ENCODE measurements around the gene STIM2.

STIM2 gene

DNA sequence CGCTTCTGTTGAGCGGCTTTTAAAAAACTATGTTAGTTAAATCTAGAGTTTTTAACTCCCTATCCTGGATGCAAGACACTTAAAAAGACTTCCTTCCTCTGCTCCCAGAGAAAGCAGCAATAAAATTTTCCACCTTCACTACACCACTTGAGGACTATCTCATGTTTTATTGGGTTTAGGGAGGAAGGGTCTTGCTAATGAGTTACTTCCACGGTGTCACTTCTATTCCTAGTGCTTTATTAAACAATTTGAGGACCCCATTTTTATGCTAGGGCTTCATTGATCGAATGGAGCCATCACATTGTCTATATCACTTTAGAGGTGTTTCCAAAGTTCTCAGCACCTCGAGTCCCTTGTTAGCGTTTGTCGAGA lies 3.7 kb upstream of the STIM2 start:
- peaks cover 5 to 39% (median 21%) of the 10 kb centered on the region in 5 donors for H3K4me1 ChIP-seq (ENCODE audit: control insufficient read depth in 5 of 5, insufficient read depth in 5 of 5, low read length in 5 of 5)
- peak overlapping the region; percentile 94 for H3K27ac ChIP-seq (ENCODE audit: low read depth, low read length)
- peak overlapping the region; percentile 62 to 95 (median 88) for H3K4me3 ChIP-seq (ENCODE audit: low read depth in 1 of 5, low read length in 5 of 5)
- H3K9me3 ChIP-seq (ENCODE audit: control insufficient read depth in 5 of 5, low read length in 5 of 5): no peaks in the 10 kb centered on the region
- peak overlapping the region; percentile 29 to 79 (median 76) for H3K9ac ChIP-seq (ENCODE audit: low read length in 5 of 5)
- no peaks in the 10 kb centered on the region for H3K36me3 ChIP-seq (ENCODE audit: control insufficient read depth in 5 of 5, insufficient read depth in 5 of 5, low read length in 5 of 5)
- no peaks in the 10 kb centered on the region for H3K27me3 ChIP-seq (ENCODE audit: control insufficient read depth in 5 of 5, insufficient read depth in 4 of 5, low read length in 5 of 5)

GRCh38 chr4:26857278-26858034 lies 3.2 kb upstream of the STIM2 start:
- no peaks in the 10 kb centered on the region for H3K36me3 ChIP-seq (ENCODE audit: control insufficient read depth in 5 of 5, insufficient read depth in 5 of 5, low read length in 5 of 5)
- H3K9ac ChIP-seq (ENCODE audit: low read length in 5 of 5): peak overlapping the region; percentile 52 to 90 (median 87)
- peaks cover 5 to 45% (median 27%) of the 10 kb centered on the region in 5 donors for H3K4me1 ChIP-seq (ENCODE audit: control insufficient read depth in 5 of 5, insufficient read depth in 5 of 5, low read length in 5 of 5)
- no peaks in the 10 kb centered on the region for H3K27me3 ChIP-seq (ENCODE audit: control insufficient read depth in 5 of 5, insufficient read depth in 4 of 5, low read length in 5 of 5)
- H3K9me3 ChIP-seq (ENCODE audit: control insufficient read depth in 5 of 5, low read length in 5 of 5): no peaks in the 10 kb centered on the region
- peak overlapping the region; percentile 94 for H3K27ac ChIP-seq (ENCODE audit: low read depth, low read length)
- peak overlapping the region; percentile 87 to 95 (median 88) for H3K4me3 ChIP-seq (ENCODE audit: low read depth in 1 of 5, low read length in 5 of 5)

DNA sequence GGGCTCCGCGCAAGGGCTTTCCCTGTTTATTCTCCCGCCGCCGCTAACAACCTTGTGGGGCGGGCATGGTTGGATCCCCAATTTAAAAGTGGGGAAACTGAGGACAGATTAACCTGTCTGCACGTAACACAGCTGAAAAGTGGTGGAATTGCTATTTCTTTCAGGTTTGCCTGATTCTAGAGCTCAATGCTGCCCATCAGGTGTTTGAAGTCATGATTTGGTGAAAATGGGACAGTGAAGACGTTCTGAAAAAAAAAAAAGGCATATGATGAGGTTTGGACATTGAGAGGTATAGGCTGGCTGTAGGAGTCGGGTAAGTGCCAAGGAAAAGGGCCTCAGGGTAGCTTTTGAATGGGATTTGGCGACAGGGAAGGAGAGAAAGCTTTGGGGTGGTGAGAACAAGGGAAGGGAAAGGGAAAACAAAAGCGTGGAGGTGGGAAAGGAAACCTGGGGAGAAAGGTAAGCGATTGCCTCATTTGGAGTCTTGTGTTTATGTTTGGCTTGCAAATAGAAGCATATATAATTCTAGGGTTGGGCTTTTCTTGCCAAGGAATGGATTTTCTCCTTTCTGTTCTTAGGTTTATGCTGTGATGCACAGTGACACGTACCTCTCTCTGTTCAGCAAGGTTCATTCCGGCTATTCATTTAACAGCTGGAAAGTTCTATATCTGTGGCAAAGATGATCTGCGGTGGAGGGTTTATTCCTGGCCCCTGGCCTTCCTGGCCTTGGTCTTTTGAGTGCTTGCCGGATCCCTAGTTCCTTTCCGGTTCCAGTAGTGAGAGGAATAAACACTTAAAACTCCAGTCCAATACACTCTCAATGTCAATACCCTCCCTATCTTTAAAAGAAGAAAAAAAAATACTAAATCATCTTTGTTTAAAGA lies 2.4 kb upstream of the STIM2 start:
- Histone ChIP-seq H3K9me3 (ENCODE audit: control insufficient read depth in 5 of 5, low read length in 5 of 5) (no peaks in the 10 kb centered on the region), H3K4me3 (ENCODE audit: low read depth in 1 of 5, low read length in 5 of 5) (peak overlapping the region; percentile 83 to 95 (median 88)), H3K36me3 (ENCODE audit: control insufficient read depth in 5 of 5, insufficient read depth in 5 of 5, low read length in 5 of 5) (no peaks in the 10 kb centered on the region), H3K27me3 (ENCODE audit: control insufficient read depth in 5 of 5, insufficient read depth in 4 of 5, low read length in 5 of 5) (no peaks in the 10 kb centered on the region), H3K27ac (ENCODE audit: low read depth, low read length) (peak overlapping the region; percentile 59), H3K9ac (ENCODE audit: low read length in 5 of 5) (peak overlapping the region; percentile 52 to 90 (median 87)), H3K4me1 (ENCODE audit: control insufficient read depth in 5 of 5, insufficient read depth in 5 of 5, low read length in 5 of 5) (peaks cover 5 to 47% (median 29%) of the 10 kb centered on the region in 5 donors)

DNA sequence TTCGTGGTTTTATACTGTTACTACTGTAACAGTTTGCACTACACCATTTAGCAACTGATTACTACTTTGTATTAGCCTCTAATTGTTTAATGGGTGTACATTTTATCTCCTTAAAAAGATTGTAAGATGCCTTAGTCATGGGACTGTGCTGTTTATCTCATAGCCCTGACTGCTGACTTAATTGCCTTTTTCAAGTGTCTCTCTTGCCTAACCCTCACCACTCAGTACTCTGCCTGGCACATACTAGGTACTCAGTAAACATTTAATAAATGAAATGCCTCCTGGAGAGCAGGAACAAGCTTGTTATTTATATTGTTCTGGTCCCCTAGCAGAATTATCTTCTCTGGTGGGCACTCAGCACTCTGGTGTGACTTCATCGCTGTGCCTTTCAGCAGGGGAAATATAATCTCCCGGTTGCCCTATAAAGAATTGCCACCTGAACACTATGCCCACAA lies 1.7 kb upstream of the STIM2 start:
- Histone ChIP-seq H3K9me3 (ENCODE audit: control insufficient read depth in 5 of 5, low read length in 5 of 5) (no peaks in the 10 kb centered on the region), H3K36me3 (ENCODE audit: control insufficient read depth in 5 of 5, insufficient read depth in 5 of 5, low read length in 5 of 5) (no peaks in the 10 kb centered on the region), H3K27me3 (ENCODE audit: control insufficient read depth in 5 of 5, insufficient read depth in 4 of 5, low read length in 5 of 5) (no peaks in the 10 kb centered on the region), H3K4me1 (ENCODE audit: control insufficient read depth in 5 of 5, insufficient read depth in 5 of 5, low read length in 5 of 5) (peaks cover 5 to 50% (median 29%) of the 10 kb centered on the region in 5 donors), H3K9ac (ENCODE audit: low read length in 5 of 5) (peak overlapping the region in 2 of 5 donors; percentile 78 to 90), H3K27ac (ENCODE audit: low read depth, low read length) (no peak overlapping the region), H3K4me3 (ENCODE audit: low read depth in 1 of 5, low read length in 5 of 5) (no peak overlapping the region)

DNA sequence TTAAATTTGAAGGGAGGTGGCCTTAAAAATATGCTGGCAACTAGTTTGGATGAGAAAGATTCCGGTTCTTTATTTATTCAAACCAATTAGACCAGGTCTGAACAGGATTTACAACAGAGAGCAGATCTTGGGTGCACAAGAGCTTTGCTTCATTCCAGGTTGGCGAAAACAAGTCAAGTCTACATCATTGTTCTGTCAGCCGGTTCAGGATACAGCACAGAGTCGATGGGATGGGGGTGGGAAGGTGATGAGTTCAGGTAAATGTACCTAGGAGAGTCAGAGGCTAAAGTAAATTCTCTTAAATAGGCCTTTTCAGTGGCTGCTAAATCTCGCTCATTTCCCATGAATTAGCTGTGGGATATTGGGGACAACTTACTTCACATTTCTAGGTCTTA lies 882 bp upstream of the STIM2 start:
- peaks cover 5 to 52% (median 29%) of the 10 kb centered on the region in 5 donors for H3K4me1 ChIP-seq (ENCODE audit: control insufficient read depth in 5 of 5, insufficient read depth in 5 of 5, low read length in 5 of 5)
- H3K36me3 ChIP-seq (ENCODE audit: control insufficient read depth in 5 of 5, insufficient read depth in 5 of 5, low read length in 5 of 5): no peaks in the 10 kb centered on the region
- peak overlapping the region; percentile 83 for H3K27ac ChIP-seq (ENCODE audit: low read depth, low read length)
- peak overlapping the region in 4 of 5 donors; percentile 8 to 80 (median 74) for H3K9ac ChIP-seq (ENCODE audit: low read length in 5 of 5)
- no peaks in the 10 kb centered on the region for H3K9me3 ChIP-seq (ENCODE audit: control insufficient read depth in 5 of 5, low read length in 5 of 5)
- H3K27me3 ChIP-seq (ENCODE audit: control insufficient read depth in 5 of 5, insufficient read depth in 4 of 5, low read length in 5 of 5): no peaks in the 10 kb centered on the region
- peak overlapping the region; percentile 78 to 92 (median 89) for H3K4me3 ChIP-seq (ENCODE audit: low read depth in 1 of 5, low read length in 5 of 5)

- Histone ChIP-seq H3K36me3 (ENCODE audit: control insufficient read depth in 5 of 5, insufficient read depth in 5 of 5, low read length in 5 of 5) (no peaks in the 10 kb centered on the region), H3K4me1 (ENCODE audit: control insufficient read depth in 5 of 5, insufficient read depth in 5 of 5, low read length in 5 of 5) (peaks cover 5 to 59% (median 29%) of the 10 kb centered on the region in 5 donors), H3K9me3 (ENCODE audit: control insufficient read depth in 5 of 5, low read length in 5 of 5) (no peaks in the 10 kb centered on the region), H3K4me3 (ENCODE audit: low read depth in 1 of 5, low read length in 5 of 5) (peak overlapping the region in 4 of 5 donors; percentile 78 to 92 (median 86)), H3K9ac (ENCODE audit: low read length in 5 of 5) (peak overlapping the region in 4 of 5 donors; percentile 53 to 77 (median 72)), H3K27me3 (ENCODE audit: control insufficient read depth in 5 of 5, insufficient read depth in 4 of 5, low read length in 5 of 5) (no peaks in the 10 kb centered on the region), H3K27ac (ENCODE audit: low read depth, low read length) (peak overlapping the region; percentile 83)
Measured at GRCh38 chr4:26860922-26861433, 337 bp downstream of the STIM2 start.

DNA sequence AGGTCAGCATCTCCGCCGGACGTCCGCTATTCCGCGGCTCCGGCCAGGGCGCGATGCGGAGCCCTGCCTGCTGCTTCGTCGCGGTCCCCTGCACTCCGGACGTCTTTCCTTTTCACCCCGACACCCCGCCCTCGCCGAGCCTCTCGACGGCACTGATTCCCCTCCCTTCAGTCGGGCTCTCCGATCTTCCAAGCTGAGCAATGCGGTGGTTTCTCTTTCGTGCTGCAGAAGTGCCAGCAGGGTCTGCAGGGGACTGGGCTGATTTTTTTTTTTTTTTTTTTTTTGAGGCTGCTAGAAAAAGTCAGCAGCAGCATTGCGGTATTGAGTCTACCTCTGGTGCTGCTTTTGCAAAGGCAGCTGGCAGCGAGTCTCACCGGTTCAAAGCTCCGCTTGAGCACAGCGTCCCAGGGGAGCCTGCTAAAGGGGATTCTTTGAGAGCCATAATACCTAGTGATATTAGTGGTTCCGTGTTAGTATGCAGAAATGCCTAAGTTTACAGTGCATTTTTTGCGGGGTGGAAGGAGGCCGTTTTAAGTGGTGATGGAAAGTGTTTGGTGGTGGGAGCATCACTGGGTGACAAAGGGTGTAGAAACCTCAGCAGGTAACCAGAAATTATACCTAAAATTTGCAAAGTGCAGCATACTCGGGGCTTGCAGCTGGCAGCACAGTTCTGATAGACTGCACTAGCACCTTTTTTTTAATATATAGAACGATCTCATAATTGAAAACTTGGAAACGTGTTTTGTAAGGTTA lies 969 bp downstream of the STIM2 start:
- Histone ChIP-seq H3K4me1 (ENCODE audit: control insufficient read depth in 5 of 5, insufficient read depth in 5 of 5, low read length in 5 of 5) (peaks cover 5 to 59% (median 29%) of the 10 kb centered on the region in 5 donors), H3K4me3 (ENCODE audit: low read depth in 1 of 5, low read length in 5 of 5) (peak overlapping the region; percentile 78 to 93 (median 92)), H3K36me3 (ENCODE audit: control insufficient read depth in 5 of 5, insufficient read depth in 5 of 5, low read length in 5 of 5) (no peaks in the 10 kb centered on the region), H3K27me3 (ENCODE audit: control insufficient read depth in 5 of 5, insufficient read depth in 4 of 5, low read length in 5 of 5) (no peaks in the 10 kb centered on the region), H3K9ac (ENCODE audit: low read length in 5 of 5) (peak overlapping the region; percentile 53 to 77 (median 68)), H3K27ac (ENCODE audit: low read depth, low read length) (peak overlapping the region; percentile 80), H3K9me3 (ENCODE audit: control insufficient read depth in 5 of 5, low read length in 5 of 5) (no peaks in the 10 kb centered on the region)

DNA sequence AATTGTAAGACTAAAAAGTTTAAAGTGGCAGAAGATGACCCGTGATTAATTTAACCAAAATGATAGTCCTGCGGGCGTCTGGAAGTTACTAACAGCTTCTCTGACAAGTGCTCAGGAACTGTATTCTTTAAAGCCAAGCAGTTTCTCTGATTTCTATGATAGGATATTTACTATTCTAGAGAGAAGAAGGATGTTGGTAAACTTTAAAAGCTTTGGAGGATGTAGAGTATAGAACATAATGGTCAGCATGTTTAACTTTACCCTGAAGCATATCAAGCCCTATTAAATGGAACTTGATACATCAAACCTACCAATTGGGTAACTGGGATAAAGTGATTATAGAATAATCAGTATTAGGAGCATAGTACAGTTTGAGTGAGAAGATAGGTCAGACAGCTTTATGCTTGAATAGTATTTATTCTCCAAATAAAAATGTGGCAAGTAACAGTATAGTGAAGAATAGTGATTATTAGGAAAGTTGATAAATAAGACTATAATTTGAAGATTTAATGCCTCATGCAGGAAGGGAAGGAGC lies 1.8 kb downstream of the STIM2 start:
- Histone ChIP-seq H3K4me1 (ENCODE audit: control insufficient read depth in 5 of 5, insufficient read depth in 5 of 5, low read length in 5 of 5) (peaks cover 5 to 53% (median 29%) of the 10 kb centered on the region in 5 donors), H3K27ac (ENCODE audit: low read depth, low read length) (peak overlapping the region; percentile 45), H3K4me3 (ENCODE audit: low read depth in 1 of 5, low read length in 5 of 5) (peak overlapping the region in 3 of 5 donors; percentile 78 to 92 (median 92)), H3K27me3 (ENCODE audit: control insufficient read depth in 5 of 5, insufficient read depth in 4 of 5, low read length in 5 of 5) (no peaks in the 10 kb centered on the region), H3K36me3 (ENCODE audit: control insufficient read depth in 5 of 5, insufficient read depth in 5 of 5, low read length in 5 of 5) (no peaks in the 10 kb centered on the region), H3K9ac (ENCODE audit: low read length in 5 of 5) (peak overlapping the region in 4 of 5 donors; percentile 31 to 77 (median 58)), H3K9me3 (ENCODE audit: control insufficient read depth in 5 of 5, low read length in 5 of 5) (no peaks in the 10 kb centered on the region)

GRCh38 chr4:26863512-26863911 lies 2.9 kb downstream of the STIM2 start:
- Histone ChIP-seq H3K27ac (ENCODE audit: low read depth, low read length) (peak overlapping the region; percentile 2), H3K9me3 (ENCODE audit: control insufficient read depth in 5 of 5, low read length in 5 of 5) (no peaks in the 10 kb centered on the region), H3K9ac (ENCODE audit: low read length in 5 of 5) (peak overlapping the region in 1 of 5 donors; percentile 12), H3K36me3 (ENCODE audit: control insufficient read depth in 5 of 5, insufficient read depth in 5 of 5, low read length in 5 of 5) (no peaks in the 10 kb centered on the region), H3K4me3 (ENCODE audit: low read depth in 1 of 5, low read length in 5 of 5) (peak overlapping the region in 1 of 5 donors; percentile 13), H3K27me3 (ENCODE audit: control insufficient read depth in 5 of 5, insufficient read depth in 4 of 5, low read length in 5 of 5) (no peaks in the 10 kb centered on the region), H3K4me1 (ENCODE audit: control insufficient read depth in 5 of 5, insufficient read depth in 5 of 5, low read length in 5 of 5) (peaks cover 5 to 52% (median 21%) of the 10 kb centered on the region in 5 donors)

Measured in subcutaneous abdominal adipose tissue (tissue), 5 donors.